Gastroesophageal sphincter (tissue), 4 donors: ENCODE results near the gene UBE2H. TPM values are rescaled to one million over a fixed set of nuclear protein-coding genes. Genes with fewer than 3 reads are reported as not detected.

Experiments
- ATAC-seq: fragments of 150-250 bp; one replicate; pipeline ENCODE4 v1.9.1; 2016; ENCODE audit warnings: mild to moderate bottlenecking, moderate library complexity
- H3K27ac ChIP-seq, 4 donors: fragments of 200-600 bp; sonication (generic) in 3 of 4; 1 replicate in 3 of 4; 2 replicates in 1 of 4; pipeline ENCODE4 v1.5.1; 2016 to 2019
- H3K27me3 ChIP-seq: fragments of 200-600 bp; sonication (generic); one replicate; pipeline ENCODE4 v1.5.1; 2019
- H3K36me3 ChIP-seq, 2 donors: fragments of 200-600 bp; sonication (generic); one replicate each; pipeline ENCODE4 v1.5.1; 2019; ENCODE audit warnings: control low read depth in 1 of 2
- H3K4me1 ChIP-seq, 3 donors: fragments of 200-600 bp; sonication (generic); 1 replicate in 2 of 3; 2 replicates in 1 of 3; pipeline ENCODE4 v1.5.1; 2016 to 2019; ENCODE audit warnings: control low read depth in 2 of 3
- H3K4me3 ChIP-seq, 2 donors: fragments of 200-600 bp; sonication (generic); one replicate each; pipeline ENCODE4 v1.5.1; 2019; ENCODE audit warnings: mild to moderate bottlenecking in 1 of 2, moderate library complexity in 1 of 2
- H3K9me3 ChIP-seq, 3 donors: fragments of 200-600 bp; sonication (generic); one replicate each; pipeline ENCODE4 v1.5.1; 2017 to 2019; ENCODE audit warnings: control low read depth in 2 of 3
- CTCF ChIP-seq, 4 experiments: fragments of 200-600 bp in 2 of 4; fragments of 450-650 bp in 2 of 4; sonication (generic) in 1 of 4; IDR thresholded peaks; one replicate each; pipeline ENCODE4 v1.5.1; 2017 to 2019; ENCODE audit warnings: antibody characterized with exemption in 4 of 4, mild to moderate bottlenecking in 2 of 4, moderate library complexity in 2 of 4
- EP300 ChIP-seq: sonication (generic); formaldehyde crosslinking; IDR thresholded peaks from one replicate; pipeline ENCODE4 v1.6.1; 2017; ENCODE audit warnings: antibody characterized with exemption, mild to moderate bottlenecking
- POLR2A ChIP-seq, 2 donors: fragments of 450-650 bp; IDR thresholded peaks; one replicate each; pipeline ENCODE4 v1.6.1; 2017; ENCODE audit warnings: antibody characterized with exemption in 2 of 2, mild to moderate bottlenecking in 2 of 2, moderate library complexity in 1 of 2
- POLR2AphosphoS5 ChIP-seq: sonication (generic); formaldehyde crosslinking; IDR thresholded peaks from one replicate; pipeline ENCODE4 v1.6.1; 2017; ENCODE audit warnings: antibody characterized with exemption
- WGBS, 2 donors: methylation state at CpG; one replicate each; pipeline ENCODE4 v1.1.5; 2018; ENCODE audit warnings: low coverage in 1 of 2; 5-methylcytosine and 5-hydroxymethylcytosine counted together
- total RNA-seq, 4 donors: library from RNA; depleted of rRNA; stranded (reverse); fragments of >200 nt; gene quantifications; one replicate each; pipeline ENCODE4 v1.1.0, GENCODE V29; 2016

The UBE2H gene
- total RNA-seq, 4 donors from 2014 or later = 80.2 to 96.2 (median 85.0) TPM

GRCh38 chr7:129990403-129991192 is 37.8 kb upstream of the UBE2H start:
- TF ChIP-seq POLR2A (IDR thresholded peaks at IDR 0.05) (no peak), CTCF (IDR thresholded peaks at IDR 0.05) (no peak), POLR2AphosphoS5 (no peak), EP300 (no peak)
- Histone ChIP-seq H3K27me3 (no peaks in the 10 kb centered on the region), H3K36me3 (no peaks in the 10 kb centered on the region), H3K27ac (peak overlapping the region in 1 of 4 donors; percentile 19), H3K4me3 (no peak overlapping the region), H3K9me3 (no peaks in the 10 kb centered on the region), H3K4me1 (peaks cover 0 to 9% (median 0%) of the 10 kb centered on the region in 3 donors)
- ATAC-seq = no peak
- WGBS, 2 donors = no CpG with 5 or more reads among the region's 8 CpGs

- H3K4me3 ChIP-seq = no peak overlapping the region
- no peaks in the 10 kb centered on the region for H3K9me3 ChIP-seq
- no peak overlapping the region for H3K27ac ChIP-seq
- no peaks in the 10 kb centered on the region for H3K36me3 ChIP-seq
- 32 to 46% methylated on average over 4 of the region's 4 CpGs for WGBS, 2 donors
- peaks cover 0 to 9% (median 0%) of the 10 kb centered on the region in 3 donors for H3K4me1 ChIP-seq
- no peak for TF ChIP-seq EP300
- no peak for TF ChIP-seq POLR2AphosphoS5
- no peak for TF ChIP-seq CTCF (IDR thresholded peaks at IDR 0.05)
- no peak for TF ChIP-seq POLR2A (IDR thresholded peaks at IDR 0.05)
- no peak for ATAC-seq
- no peaks in the 10 kb centered on the region for H3K27me3 ChIP-seq
Observed at GRCh38 chr7:129989466-129989865, 36.7 kb upstream of the UBE2H start.

- no peak for ATAC-seq
- peaks cover 0 to 9% (median 0%) of the 10 kb centered on the region in 3 donors for H3K4me1 ChIP-seq
- H3K9me3 ChIP-seq = no peaks in the 10 kb centered on the region
- WGBS, 2 donors = 95 to 98% methylated on average over 7 to 9 of the region's 9 CpGs
- TF ChIP-seq EP300 = no peak
- TF ChIP-seq CTCF (IDR thresholded peaks at IDR 0.05) = no peak
- no peak for TF ChIP-seq POLR2AphosphoS5
- H3K4me3 ChIP-seq = no peak overlapping the region
- no peaks in the 10 kb centered on the region for H3K27me3 ChIP-seq
- no peaks in the 10 kb centered on the region for H3K36me3 ChIP-seq
- H3K27ac ChIP-seq = no peak overlapping the region
Observed at GRCh38 chr7:129986600-129986999, 33.8 kb upstream of the UBE2H start.

GRCh38 chr7:129980667-129981066 is 27.9 kb upstream of the UBE2H start:
- H3K36me3 ChIP-seq = no peaks in the 10 kb centered on the region
- no peak overlapping the region for H3K27ac ChIP-seq
- 100% methylated on average over 1 to 2 of the region's 2 CpGs for WGBS, 2 donors
- no peaks in the 10 kb centered on the region for H3K4me1 ChIP-seq
- no peaks in the 10 kb centered on the region for H3K27me3 ChIP-seq
- ATAC-seq = no peak
- no peaks in the 10 kb centered on the region for H3K9me3 ChIP-seq
- TF ChIP-seq POLR2AphosphoS5 (no peak), EP300 (no peak), POLR2A (IDR thresholded peaks at IDR 0.05) (no peak), CTCF (IDR thresholded peaks at IDR 0.05) (no peak)
- no peak overlapping the region for H3K4me3 ChIP-seq

GRCh38 chr7:129975309-129975708 is 22.5 kb upstream of the UBE2H start:
- TF ChIP-seq CTCF (IDR thresholded peaks at IDR 0.05) (no peak), POLR2A (IDR thresholded peaks at IDR 0.05) (no peak), POLR2AphosphoS5 (no peak), EP300 (no peak)
- H3K4me1 ChIP-seq = no peaks in the 10 kb centered on the region
- no peaks in the 10 kb centered on the region for H3K36me3 ChIP-seq
- no peak overlapping the region for H3K4me3 ChIP-seq
- no peak for ATAC-seq
- no peaks in the 10 kb centered on the region for H3K9me3 ChIP-seq
- H3K27ac ChIP-seq = no peak overlapping the region
- WGBS, 2 donors = 45 to 64% methylated on average over 1 of the region's 1 CpG
- no peaks in the 10 kb centered on the region for H3K27me3 ChIP-seq
